HEK293 (cell line): ENCODE data around the gene CLEC4G.

Source experiments
- BCL11A ChIP-seq: fragments of 450-650 bp; formaldehyde crosslinking; IDR thresholded peaks from 2 replicates; pipeline ENCODE4 v1.5.1; 2016; ENCODE audit warnings: low read depth, missing biosample characterization, missing genetic modification characterization
- CTCF ChIP-seq: fragments of 450-650 bp; formaldehyde crosslinking; IDR thresholded peaks from 2 replicates; pipeline ENCODE4 v1.5.1; 2016; ENCODE audit warnings: missing biosample characterization, missing genetic modification characterization
- PBX3 ChIP-seq: sonication (generic); formaldehyde crosslinking; IDR thresholded peaks from 2 replicates; pipeline ENCODE4 v1.8.1; 2022; ENCODE audit warnings: mild to moderate bottlenecking, moderate library complexity, missing genetic modification reagents
- PRDM10 ChIP-seq: fragments of 450-650 bp; formaldehyde crosslinking; IDR thresholded peaks from 2 replicates; pipeline ENCODE4 v1.5.1; 2016; ENCODE audit warnings: missing biosample characterization, missing genetic modification characterization
- PRDM2 ChIP-seq: fragments of 450-650 bp; formaldehyde crosslinking; IDR thresholded peaks from 2 replicates; pipeline ENCODE4 v1.5.1; 2016; ENCODE audit warnings: missing biosample characterization, missing genetic modification characterization, borderline replicate concordance
- REST ChIP-seq: fragments of 450-650 bp; formaldehyde crosslinking; IDR thresholded peaks from 2 replicates; pipeline ENCODE4 v1.5.1; 2016; ENCODE audit warnings: missing biosample characterization, missing genetic modification characterization
- SALL2 ChIP-seq: fragments of 450-650 bp; formaldehyde crosslinking; IDR thresholded peaks from 2 replicates; pipeline ENCODE4 v1.5.0; 2017; ENCODE audit warnings: missing biosample characterization, mild to moderate bottlenecking, missing genetic modification characterization, borderline replicate concordance
- SETDB1 ChIP-seq: IDR thresholded peaks from one replicate; pipeline ENCODE4 v1.6.1; 2017; ENCODE audit warnings: mild to moderate bottlenecking, low read length, moderate library complexity, mixed read lengths; ENCODE audit not compliant: insufficient read length
- ZNF138 ChIP-seq: fragments of 450-650 bp; formaldehyde crosslinking; IDR thresholded peaks from 2 replicates; pipeline ENCODE4 v1.5.1; 2016; ENCODE audit warnings: missing biosample characterization, missing genetic modification characterization, borderline replicate concordance
- ZNF16 ChIP-seq: fragments of 450-650 bp; formaldehyde crosslinking; IDR thresholded peaks from 2 replicates; pipeline ENCODE4 v1.5.1; 2016; ENCODE audit warnings: low read depth, missing biosample characterization, missing genetic modification characterization
- ZNF488 ChIP-seq: fragments of 450-650 bp; formaldehyde crosslinking; IDR thresholded peaks from 2 replicates; pipeline ENCODE4 v1.5.1; 2016; ENCODE audit warnings: missing biosample characterization, missing genetic modification characterization
- ZNF623 ChIP-seq: fragments of 450-650 bp; formaldehyde crosslinking; IDR thresholded peaks from 2 replicates; pipeline ENCODE4 v1.5.1; 2016; ENCODE audit warnings: missing biosample characterization, missing genetic modification characterization
- ZNF629 ChIP-seq: fragments of 450-650 bp; formaldehyde crosslinking; IDR thresholded peaks from 2 replicates; pipeline ENCODE4 v1.5.1; 2017; ENCODE audit warnings: missing biosample characterization, missing genetic modification characterization
- ZNF670 ChIP-seq: fragments of 450-650 bp; formaldehyde crosslinking; IDR thresholded peaks from 2 replicates; pipeline ENCODE4 v1.5.1; 2016; ENCODE audit warnings: missing biosample characterization, missing genetic modification characterization, low read depth

GRCh38 chr19:7718668-7719067, 13.2 kb downstream of the CLEC4G start:
- no peak for TF ChIP-seq PRDM10 (tag by site-specific recombination)
- TF ChIP-seq SALL2 (tag by site-specific recombination) = no peak
- TF ChIP-seq ZNF623 (tag by site-specific recombination) = no peak
- TF ChIP-seq SETDB1 = no peak
- TF ChIP-seq ZNF138 (tag by site-specific recombination) = no peak
- TF ChIP-seq PBX3 = no peak
- no peak for TF ChIP-seq CTCF (tag by site-specific recombination)
- no peak for TF ChIP-seq ZNF16 (tag by site-specific recombination)
- TF ChIP-seq PRDM2 (tag by site-specific recombination) = no peak
- TF ChIP-seq ZNF488 (tag by site-specific recombination) = no peak
- TF ChIP-seq ZNF670 (tag by site-specific recombination) = no peak
- no peak for TF ChIP-seq BCL11A
- TF ChIP-seq REST = no peak
- TF ChIP-seq ZNF629 = no peak
